HUES48 (cell line): ENCODE results near the gene ARPIN.

ENCODE experiments used
- H3K27ac ChIP-seq: one replicate; pipeline ENCODE4 v1.7.0; 2013; ENCODE audit warnings: low read depth, low read length, inconsistent platforms
- H3K27me3 ChIP-seq: 2 replicates; pipeline ENCODE4 v1.6.1; 2013; ENCODE audit warnings: mild to moderate bottlenecking, low read length; ENCODE audit not compliant: control insufficient read depth, insufficient read depth
- H3K36me3 ChIP-seq: 2 replicates; pipeline ENCODE4 v1.6.1; 2013; ENCODE audit warnings: low read length; ENCODE audit not compliant: control insufficient read depth, insufficient read depth
- H3K4me1 ChIP-seq: 2 replicates; pipeline ENCODE4 v1.6.1; 2013; ENCODE audit warnings: mild to moderate bottlenecking, low read length; ENCODE audit not compliant: control insufficient read depth, insufficient read depth
- H3K4me3 ChIP-seq: 2 replicates; pipeline ENCODE4 v1.5.1; 2013; ENCODE audit warnings: mild to moderate bottlenecking, low read depth, low read length
- H3K9ac ChIP-seq: 2 replicates; pipeline ENCODE4 v1.6.1; 2013; ENCODE audit warnings: mild to moderate bottlenecking, low read depth, low read length, moderate library complexity
- H3K9me3 ChIP-seq: 2 replicates; pipeline ENCODE4 v1.6.1; 2013; ENCODE audit warnings: low read length; ENCODE audit not compliant: control insufficient read depth, insufficient read depth

The ARPIN gene

GRCh38 chr15:89937365-89938350 is 24.9 kb upstream of the ARPIN start:
- H3K27me3 ChIP-seq: no peaks in the 10 kb centered on the region
- H3K27ac ChIP-seq: no peak overlapping the region
- H3K9ac ChIP-seq: no peak overlapping the region
- H3K9me3 ChIP-seq: no peaks in the 10 kb centered on the region
- H3K4me1 ChIP-seq: no peaks in the 10 kb centered on the region
- H3K36me3 ChIP-seq: no peaks in the 10 kb centered on the region
- H3K4me3 ChIP-seq: no peak overlapping the region

GRCh38 chr15:89936786-89937265 is 24.1 kb upstream of the ARPIN start:
- H3K36me3 ChIP-seq: no peaks in the 10 kb centered on the region
- H3K9ac ChIP-seq: no peak overlapping the region
- H3K9me3 ChIP-seq: no peaks in the 10 kb centered on the region
- no peak overlapping the region for H3K27ac ChIP-seq
- no peak overlapping the region for H3K4me3 ChIP-seq
- H3K4me1 ChIP-seq: no peaks in the 10 kb centered on the region
- no peaks in the 10 kb centered on the region for H3K27me3 ChIP-seq

- H3K9ac ChIP-seq: no peak overlapping the region
Measured at GRCh38 chr15:89936051-89936785, 23.5 kb upstream of the ARPIN start.

GRCh38 chr15:89932880-89933279 is 20.1 kb upstream of the ARPIN start:
- no peak overlapping the region for H3K4me3 ChIP-seq
- no peaks in the 10 kb centered on the region for H3K9me3 ChIP-seq
- no peaks in the 10 kb centered on the region for H3K27me3 ChIP-seq
- H3K27ac ChIP-seq: no peak overlapping the region
- no peaks in the 10 kb centered on the region for H3K36me3 ChIP-seq
- no peak overlapping the region for H3K9ac ChIP-seq
- H3K4me1 ChIP-seq: no peaks in the 10 kb centered on the region

More at GRCh38 chr15:89936051-89936785, 23.5 kb upstream of the ARPIN start:
- H3K36me3 ChIP-seq: no peaks in the 10 kb centered on the region
- no peaks in the 10 kb centered on the region for H3K27me3 ChIP-seq
- H3K4me1 ChIP-seq: no peaks in the 10 kb centered on the region
- H3K9me3 ChIP-seq: no peaks in the 10 kb centered on the region
- no peak overlapping the region for H3K27ac ChIP-seq
- H3K4me3 ChIP-seq: no peak overlapping the region

- Histone ChIP-seq H3K27me3 (no peaks in the 10 kb centered on the region), H3K4me1 (no peaks in the 10 kb centered on the region), H3K4me3 (no peak overlapping the region), H3K9ac (no peak overlapping the region), H3K27ac (no peak overlapping the region), H3K9me3 (no peaks in the 10 kb centered on the region), H3K36me3 (no peaks in the 10 kb centered on the region)
Measured at GRCh38 chr15:89928421-89928820, 15.7 kb upstream of the ARPIN start.

- Histone ChIP-seq H3K36me3 (no peaks in the 10 kb centered on the region), H3K4me1 (no peaks in the 10 kb centered on the region), H3K27me3 (no peaks in the 10 kb centered on the region), H3K9ac (no peak overlapping the region), H3K4me3 (no peak overlapping the region), H3K9me3 (no peaks in the 10 kb centered on the region), H3K27ac (no peak overlapping the region)
Measured at GRCh38 chr15:89926158-89926557, 13.4 kb upstream of the ARPIN start.

GRCh38 chr15:89917442-89918101 is 4.8 kb upstream of the ARPIN start:
- H3K9me3 ChIP-seq: no peaks in the 10 kb centered on the region
- no peak overlapping the region for H3K27ac ChIP-seq
- H3K4me3 ChIP-seq: no peak overlapping the region
- peaks cover 7% of the 10 kb centered on the region; the same call in 1 of the 2 replicates for H3K27me3 ChIP-seq
- H3K4me1 ChIP-seq: peaks cover 8% of the 10 kb centered on the region; the same call in 1 of the 2 replicates
- no peak overlapping the region for H3K9ac ChIP-seq
- no peaks in the 10 kb centered on the region for H3K36me3 ChIP-seq

- H3K4me3 ChIP-seq: no peak overlapping the region
- no peaks in the 10 kb centered on the region for H3K9me3 ChIP-seq
- peaks cover 7% of the 10 kb centered on the region; the same call in 1 of the 2 replicates for H3K27me3 ChIP-seq
- peaks cover 11% of the 10 kb centered on the region for H3K4me1 ChIP-seq
- H3K9ac ChIP-seq: no peak overlapping the region
- no peak overlapping the region for H3K27ac ChIP-seq
- no peaks in the 10 kb centered on the region for H3K36me3 ChIP-seq
Measured at GRCh38 chr15:89916660-89917059, 3.9 kb upstream of the ARPIN start.

- no peak overlapping the region for H3K9ac ChIP-seq
- no peaks in the 10 kb centered on the region for H3K9me3 ChIP-seq
- peaks cover 11% of the 10 kb centered on the region for H3K4me1 ChIP-seq
- H3K4me3 ChIP-seq: peak overlapping the region; percentile 64
- no peak overlapping the region for H3K27ac ChIP-seq
- peaks cover 7% of the 10 kb centered on the region; the same call in 1 of the 2 replicates for H3K27me3 ChIP-seq
- no peaks in the 10 kb centered on the region for H3K36me3 ChIP-seq
Measured at GRCh38 chr15:89912145-89912673, 543 bp downstream of the ARPIN start.

- Histone ChIP-seq H3K27me3 (peaks cover 7% of the 10 kb centered on the region; the same call in 1 of the 2 replicates), H3K9me3 (no peaks in the 10 kb centered on the region), H3K27ac (no peak overlapping the region), H3K36me3 (no peaks in the 10 kb centered on the region), H3K4me1 (peaks cover 11% of the 10 kb centered on the region), H3K4me3 (no peak overlapping the region), H3K9ac (no peak overlapping the region)
Measured at GRCh38 chr15:89910891-89911626, 1.7 kb downstream of the ARPIN start.
